DOHH2 (cell line): ENCODE results near the gene CACYBP.

Experiments
- H3F3A ChIP-seq: fragments of 200-600 bp; sonication (generic), shearing (Covaris generic); 2 replicates; pipeline ENCODE4 v1.6.0; 2016; ENCODE audit warnings: antibody characterized with exemption, mild to moderate bottlenecking; ENCODE audit not compliant: control insufficient read depth, insufficient read depth
- H3K27ac ChIP-seq: fragments of 200-600 bp; sonication (generic); 2 replicates; pipeline ENCODE4 v1.5.1; 2014; ENCODE audit warnings: low read depth, mild to moderate bottlenecking, low read length, moderate library complexity
- H3K27me3 ChIP-seq: fragments of 200-600 bp; sonication (generic); 2 replicates; pipeline ENCODE4 v1.6.1; 2014; ENCODE audit warnings: mild to moderate bottlenecking, low read length, mixed read lengths; ENCODE audit not compliant: control insufficient read depth
- H3K36me3 ChIP-seq: fragments of 200-600 bp; sonication (generic); 2 replicates; pipeline ENCODE4 v1.6.1; 2014; ENCODE audit warnings: mild to moderate bottlenecking, low read length, moderate library complexity, mixed read lengths; ENCODE audit not compliant: control insufficient read depth
- H3K4me1 ChIP-seq: fragments of 200-600 bp; sonication (generic); 2 replicates; pipeline ENCODE4 v1.6.1; 2014; ENCODE audit warnings: mild to moderate bottlenecking, low read length, mixed read lengths; ENCODE audit not compliant: control insufficient read depth
- H3K4me2 ChIP-seq: fragments of 200-600 bp; sonication (generic); 2 replicates; pipeline ENCODE4 v1.6.0; 2014; ENCODE audit warnings: mild to moderate bottlenecking, low read length, moderate library complexity
- H3K4me3 ChIP-seq: fragments of 200-600 bp; sonication (generic); 2 replicates; pipeline ENCODE4 v1.5.1; 2014; ENCODE audit warnings: mild to moderate bottlenecking, low read length, mixed read lengths
- H3K79me2 ChIP-seq: fragments of 200-600 bp; sonication (generic); 2 replicates; pipeline ENCODE4 v1.6.1; 2014; ENCODE audit warnings: mild to moderate bottlenecking, low read length, mixed read lengths; ENCODE audit not compliant: control insufficient read depth
- H3K9me2 ChIP-seq: fragments of 200-600 bp; sonication (generic); replicated peaks from 2 replicates; pipeline ENCODE4 v1.6.1; 2014; ENCODE audit warnings: mild to moderate bottlenecking, low read length, mixed read lengths; ENCODE audit not compliant: control insufficient read depth
- H3K9me3 ChIP-seq: fragments of 200-600 bp; sonication (generic); 2 replicates; pipeline ENCODE4 v1.6.1; 2014; ENCODE audit warnings: antibody characterized with exemption, low read length, mixed read lengths; ENCODE audit not compliant: control insufficient read depth, insufficient read depth
- H4K20me1 ChIP-seq: fragments of 200-600 bp; sonication (generic); 2 replicates; pipeline ENCODE4 v1.6.0; 2014; ENCODE audit warnings: low read depth, mild to moderate bottlenecking, antibody characterized with exemption, low read length, moderate library complexity; ENCODE audit not compliant: control insufficient read depth, insufficient read depth
- EZH2phosphoT487 ChIP-seq: fragments of 200-600 bp; sonication (generic); IDR thresholded peaks from 2 replicates; pipeline ENCODE4 v1.6.1; 2017; ENCODE audit warnings: borderline replicate concordance, mild to moderate bottlenecking, antibody characterized with exemption, low read length, moderate library complexity, mixed read lengths
- TF ChIP-seq, protein P1 (sequence below): fragments of 200-600 bp; sonication (generic); IDR thresholded peaks from one replicate; pipeline ENCODE4 v1.5.1; 2014; ENCODE audit warnings: antibody characterized with exemption, mild to moderate bottlenecking, low read depth, low read length; ENCODE audit not compliant: poor library complexity, severe bottlenecking

The CACYBP gene

DNA sequence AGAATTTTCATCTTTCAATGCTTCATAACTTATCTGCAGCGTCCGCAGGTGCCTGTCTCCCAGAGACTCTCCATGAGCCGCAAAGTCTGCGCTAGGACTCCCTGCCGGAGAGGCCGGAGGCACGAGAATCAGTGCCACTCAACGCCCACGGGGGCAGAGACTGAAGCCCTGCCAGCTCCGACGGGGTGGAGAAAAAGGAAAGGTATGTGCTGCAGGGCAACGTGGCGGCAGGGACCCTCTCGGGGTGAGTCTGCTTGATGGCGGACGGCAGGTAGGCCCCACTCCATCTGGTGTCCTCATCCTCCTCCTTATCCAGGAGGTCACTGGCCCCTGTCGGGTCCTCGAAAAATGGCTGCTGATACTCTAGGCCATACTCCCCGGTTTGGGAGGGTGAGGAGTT is 45.4 kb downstream of the CACYBP start:
- Histone ChIP-seq H3K27me3 (peaks cover 14% of the 10 kb centered on the region), H3F3A (no peaks in the 10 kb centered on the region), H3K4me3 (no peak overlapping the region), H3K79me2 (no peaks in the 10 kb centered on the region), H3K4me1 (no peaks in the 10 kb centered on the region), H3K4me2 (no peak overlapping the region), H3K9me2 (no peaks in the 10 kb centered on the region), H3K27ac (no peak overlapping the region), H3K9me3 (no peaks in the 10 kb centered on the region), H4K20me1 (no peaks in the 10 kb centered on the region), H3K36me3 (no peaks in the 10 kb centered on the region)
- no peak for TF ChIP-seq EZH2phosphoT487
- TF ChIP-seq, protein P1, sequence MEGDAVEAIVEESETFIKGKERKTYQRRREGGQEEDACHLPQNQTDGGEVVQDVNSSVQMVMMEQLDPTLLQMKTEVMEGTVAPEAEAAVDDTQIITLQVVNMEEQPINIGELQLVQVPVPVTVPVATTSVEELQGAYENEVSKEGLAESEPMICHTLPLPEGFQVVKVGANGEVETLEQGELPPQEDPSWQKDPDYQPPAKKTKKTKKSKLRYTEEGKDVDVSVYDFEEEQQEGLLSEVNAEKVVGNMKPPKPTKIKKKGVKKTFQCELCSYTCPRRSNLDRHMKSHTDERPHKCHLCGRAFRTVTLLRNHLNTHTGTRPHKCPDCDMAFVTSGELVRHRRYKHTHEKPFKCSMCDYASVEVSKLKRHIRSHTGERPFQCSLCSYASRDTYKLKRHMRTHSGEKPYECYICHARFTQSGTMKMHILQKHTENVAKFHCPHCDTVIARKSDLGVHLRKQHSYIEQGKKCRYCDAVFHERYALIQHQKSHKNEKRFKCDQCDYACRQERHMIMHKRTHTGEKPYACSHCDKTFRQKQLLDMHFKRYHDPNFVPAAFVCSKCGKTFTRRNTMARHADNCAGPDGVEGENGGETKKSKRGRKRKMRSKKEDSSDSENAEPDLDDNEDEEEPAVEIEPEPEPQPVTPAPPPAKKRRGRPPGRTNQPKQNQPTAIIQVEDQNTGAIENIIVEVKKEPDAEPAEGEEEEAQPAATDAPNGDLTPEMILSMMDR: no peak

DNA sequence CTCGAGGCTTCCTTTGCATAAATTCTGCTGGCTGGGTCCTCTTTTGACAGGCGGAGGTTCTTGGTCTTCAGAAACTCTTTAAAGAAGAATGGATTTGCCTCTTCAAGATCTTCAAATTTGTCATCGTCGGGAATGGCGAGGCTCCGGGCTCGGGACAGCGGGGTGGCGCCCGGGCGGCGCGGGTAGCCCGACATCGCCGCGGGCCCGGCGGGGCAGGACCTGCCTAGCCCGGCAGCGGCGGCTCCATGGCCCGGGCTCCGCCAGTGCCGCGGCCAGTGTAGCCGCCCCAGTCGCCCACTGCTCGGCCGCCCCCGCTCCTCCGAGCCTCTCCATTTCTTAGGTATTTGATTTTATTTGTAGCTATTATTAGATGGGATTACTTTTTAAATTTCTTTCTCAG is 45.8 kb downstream of the CACYBP start:
- no peaks in the 10 kb centered on the region for H3K4me1 ChIP-seq
- H3K27me3 ChIP-seq: peaks cover 15% of the 10 kb centered on the region
- no peak overlapping the region for H3K27ac ChIP-seq
- no peaks in the 10 kb centered on the region for H3F3A ChIP-seq
- no peaks in the 10 kb centered on the region for H3K79me2 ChIP-seq
- H3K9me2 ChIP-seq: no peaks in the 10 kb centered on the region
- H4K20me1 ChIP-seq: no peaks in the 10 kb centered on the region
- TF ChIP-seq, protein P1: no peak
- TF ChIP-seq EZH2phosphoT487: no peak
- no peak overlapping the region for H3K4me3 ChIP-seq
- H3K36me3 ChIP-seq: no peaks in the 10 kb centered on the region
- H3K9me3 ChIP-seq: no peaks in the 10 kb centered on the region
- no peak overlapping the region for H3K4me2 ChIP-seq

DNA sequence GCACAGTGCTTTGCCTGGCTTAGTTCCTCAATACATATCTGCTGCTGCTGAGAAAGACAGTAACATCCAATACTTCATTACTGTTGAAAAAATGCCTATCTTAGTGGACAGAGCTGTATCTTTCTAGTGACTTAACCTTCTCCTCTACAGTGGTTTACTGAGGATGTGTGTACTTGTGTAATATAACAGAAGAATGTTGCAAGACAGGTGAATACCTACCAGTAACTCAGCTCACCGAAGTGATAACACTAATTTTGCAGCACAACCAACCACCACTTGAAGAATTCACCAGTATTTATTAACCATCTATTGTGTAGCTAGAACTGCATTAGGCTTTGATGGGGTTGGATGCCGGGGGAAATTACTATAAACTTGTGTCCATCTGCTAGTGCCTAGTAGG is 51.2 kb downstream of the CACYBP start:
- H3F3A ChIP-seq: no peaks in the 10 kb centered on the region
- no peak overlapping the region for H3K4me3 ChIP-seq
- peaks cover 25% of the 10 kb centered on the region for H3K27me3 ChIP-seq
- H3K4me1 ChIP-seq: no peaks in the 10 kb centered on the region
- H3K36me3 ChIP-seq: no peaks in the 10 kb centered on the region
- H4K20me1 ChIP-seq: no peaks in the 10 kb centered on the region
- H3K9me3 ChIP-seq: 0 out of 2 replicates have a peak, but pooled peaks cover 4% of the 10 kb centered on the region
- no peak overlapping the region for H3K4me2 ChIP-seq
- TF ChIP-seq, protein P1: no peak
- TF ChIP-seq EZH2phosphoT487: no peak
- H3K9me2 ChIP-seq: no peaks in the 10 kb centered on the region; the same call in 1 of the 2 replicates
- no peak overlapping the region for H3K27ac ChIP-seq
- no peaks in the 10 kb centered on the region for H3K79me2 ChIP-seq
